OCI-M1 (cell line): ENCODE results near the gene BATF3.
A peak's percentile ranks its signal among the peaks of the same experiment; 100 is the strongest.
"Not testable (repeated sequence)": the region's sequence is repeated elsewhere in the genome, so short reads cannot be mapped to it uniquely, and the experiment has no call there.

ENCODE experiments used
- DNase-seq: peaks from one replicate; lab custom pipeline; 2025; lab: John Stamatoyannopoulos, UW

BATF3 gene

GRCh38 chr1:212699625-212700222 lies at the start of gene BATF3:
Gene BATF3, minus strand, starts transcription at chr1:212699840. Its CDS starts 78 bp downstream, at chr1:212699762.
- DNase-seq = no peak

GRCh38 chr1:212746546-212746945 lies 46.9 kb upstream of the BATF3 start:
- DNase-seq = no peak

GRCh38 chr1:212745303-212745702 lies 45.7 kb upstream of the BATF3 start:
- DNase-seq = no peak

GRCh38 chr1:212743901-212744475 lies 44.3 kb upstream of the BATF3 start:
- DNase-seq = no peak

GRCh38 chr1:212738330-212738729 lies 38.7 kb upstream of the BATF3 start:
- DNase-seq = no peak

GRCh38 chr1:212737559-212737958 lies 37.9 kb upstream of the BATF3 start:
- DNase-seq = no peak

- DNase-seq = no peak
These were observed 33.5 kb upstream of the BATF3 start for GRCh38 chr1:212733109-212733508.

GRCh38 chr1:212731630-212732029 lies 32.0 kb upstream of the BATF3 start:
- DNase-seq = no peak

- no peak for DNase-seq
These were observed 29.0 kb upstream of the BATF3 start for GRCh38 chr1:212728606-212729005.

GRCh38 chr1:212727386-212728181 lies 27.9 kb upstream of the BATF3 start:
- DNase-seq = no peak

GRCh38 chr1:212724679-212725078 lies 25.0 kb upstream of the BATF3 start:
- not testable (repeated sequence) for DNase-seq

- no peak for DNase-seq
These were observed 22.8 kb upstream of the BATF3 start for GRCh38 chr1:212722270-212722957.

- DNase-seq = peak; percentile 44
These were observed 22.0 kb upstream of the BATF3 start for GRCh38 chr1:212721388-212722247.

- DNase-seq = no peak
These were observed 20.0 kb upstream of the BATF3 start for GRCh38 chr1:212719633-212720032.

- peak; percentile 47 for DNase-seq
These were observed 18.9 kb upstream of the BATF3 start for GRCh38 chr1:212718499-212718898.

GRCh38 chr1:212716161-212716560 lies 16.5 kb upstream of the BATF3 start:
- no peak for DNase-seq

- DNase-seq = no peak
These were observed 14.0 kb upstream of the BATF3 start for GRCh38 chr1:212713465-212714136.

GRCh38 chr1:212712451-212713303 lies 13.0 kb upstream of the BATF3 start:
- DNase-seq = no peak

- DNase-seq = not testable (repeated sequence)
These were observed 12.3 kb upstream of the BATF3 start for GRCh38 chr1:212711974-212712373.

GRCh38 chr1:212710566-212710965 lies 10.9 kb upstream of the BATF3 start:
- DNase-seq = no peak
